ENCODE results near the gene CYB561.

CYB561 gene

GRCh38 chr17:63440127-63440769, 5.9 kb downstream of the CYB561 start:
- H3K36me3 ChIP-seq (ENCODE audit: insufficient read depth, low read length) = no peaks in the 10 kb centered on the region
- no peaks in the 10 kb centered on the region for H3K27me3 ChIP-seq (ENCODE audit: insufficient read depth, low read length)
- H2AFZ ChIP-seq (ENCODE audit: low read length, unreplicated experiment) = no peak overlapping the region
- H3K4me1 ChIP-seq (ENCODE audit: control insufficient read depth, insufficient read depth, low read length, unreplicated experiment) = peaks cover 32% of the 10 kb centered on the region
- peak overlapping the region; percentile 61 for H3K27ac ChIP-seq (ENCODE audit: low read depth, low read length)
- peak overlapping the region; percentile 29 for H3K4me3 ChIP-seq (ENCODE audit: low read depth, low read length)
- H3K79me2 ChIP-seq (ENCODE audit: control insufficient read depth, insufficient read depth, low read length, unreplicated experiment) = peaks cover 27% of the 10 kb centered on the region

GRCh38 chr17:63439687-63440086, 6.4 kb downstream of the CYB561 start:
- Histone ChIP-seq H3K79me2 (ENCODE audit: control insufficient read depth, insufficient read depth, low read length, unreplicated experiment) (peaks cover 29% of the 10 kb centered on the region), H3K4me1 (ENCODE audit: control insufficient read depth, insufficient read depth, low read length, unreplicated experiment) (peaks cover 32% of the 10 kb centered on the region), H3K36me3 (ENCODE audit: insufficient read depth, low read length) (no peaks in the 10 kb centered on the region), H3K4me3 (ENCODE audit: low read depth, low read length) (peak overlapping the region; percentile 29), H3K27me3 (ENCODE audit: insufficient read depth, low read length) (no peaks in the 10 kb centered on the region), H2AFZ (ENCODE audit: low read length, unreplicated experiment) (peak overlapping the region; percentile 60), H3K27ac (ENCODE audit: low read depth, low read length) (peak overlapping the region; percentile 61)

- no peak overlapping the region for H3K4me3 ChIP-seq (ENCODE audit: low read depth, low read length)
- H3K4me1 ChIP-seq (ENCODE audit: control insufficient read depth, insufficient read depth, low read length, unreplicated experiment) = peaks cover 41% of the 10 kb centered on the region
- no peaks in the 10 kb centered on the region for H3K27me3 ChIP-seq (ENCODE audit: insufficient read depth, low read length)
- H3K27ac ChIP-seq (ENCODE audit: low read depth, low read length) = peak overlapping the region; percentile 61; the same call in 1 of the 2 replicates
- no peaks in the 10 kb centered on the region for H3K36me3 ChIP-seq (ENCODE audit: insufficient read depth, low read length)
- peaks cover 32% of the 10 kb centered on the region for H3K79me2 ChIP-seq (ENCODE audit: control insufficient read depth, insufficient read depth, low read length, unreplicated experiment)
- no peak overlapping the region for H2AFZ ChIP-seq (ENCODE audit: low read length, unreplicated experiment)
Observed at GRCh38 chr17:63438092-63439051, 7.7 kb downstream of the CYB561 start.

GRCh38 chr17:63437287-63438091, 8.6 kb downstream of the CYB561 start:
- Histone ChIP-seq H3K4me3 (ENCODE audit: low read depth, low read length) (no peak overlapping the region; the same call in 1 of the 2 replicates), H3K27ac (ENCODE audit: low read depth, low read length) (no peak overlapping the region), H3K36me3 (ENCODE audit: insufficient read depth, low read length) (no peaks in the 10 kb centered on the region), H3K27me3 (ENCODE audit: insufficient read depth, low read length) (no peaks in the 10 kb centered on the region), H3K79me2 (ENCODE audit: control insufficient read depth, insufficient read depth, low read length, unreplicated experiment) (peaks cover 29% of the 10 kb centered on the region), H2AFZ (ENCODE audit: low read length, unreplicated experiment) (no peak overlapping the region), H3K4me1 (ENCODE audit: control insufficient read depth, insufficient read depth, low read length, unreplicated experiment) (peaks cover 48% of the 10 kb centered on the region)

GRCh38 chr17:63436523-63437110, 9.5 kb downstream of the CYB561 start:
- Histone ChIP-seq H3K4me1 (ENCODE audit: control insufficient read depth, insufficient read depth, low read length, unreplicated experiment) (peaks cover 56% of the 10 kb centered on the region), H3K36me3 (ENCODE audit: insufficient read depth, low read length) (no peaks in the 10 kb centered on the region), H3K27ac (ENCODE audit: low read depth, low read length) (no peak overlapping the region), H2AFZ (ENCODE audit: low read length, unreplicated experiment) (no peak overlapping the region), H3K27me3 (ENCODE audit: insufficient read depth, low read length) (no peaks in the 10 kb centered on the region), H3K4me3 (ENCODE audit: low read depth, low read length) (no peak overlapping the region; the same call in 1 of the 2 replicates), H3K79me2 (ENCODE audit: control insufficient read depth, insufficient read depth, low read length, unreplicated experiment) (peaks cover 31% of the 10 kb centered on the region)

- Histone ChIP-seq H2AFZ (ENCODE audit: low read length, unreplicated experiment) (no peak overlapping the region), H3K27me3 (ENCODE audit: insufficient read depth, low read length) (no peaks in the 10 kb centered on the region), H3K27ac (ENCODE audit: low read depth, low read length) (peak overlapping the region; percentile 89), H3K4me1 (ENCODE audit: control insufficient read depth, insufficient read depth, low read length, unreplicated experiment) (peaks cover 56% of the 10 kb centered on the region), H3K36me3 (ENCODE audit: insufficient read depth, low read length) (no peaks in the 10 kb centered on the region), H3K79me2 (ENCODE audit: control insufficient read depth, insufficient read depth, low read length, unreplicated experiment) (peaks cover 25% of the 10 kb centered on the region), H3K4me3 (ENCODE audit: low read depth, low read length) (peak overlapping the region; percentile 59; the same call in 1 of the 2 replicates)
Observed at GRCh38 chr17:63435681-63436522, 10.2 kb downstream of the CYB561 start.

GRCh38 chr17:63434951-63435571, 11.0 kb downstream of the CYB561 start:
- Histone ChIP-seq H3K27ac (ENCODE audit: low read depth, low read length) (peak overlapping the region; percentile 89), H2AFZ (ENCODE audit: low read length, unreplicated experiment) (no peak overlapping the region), H3K4me3 (ENCODE audit: low read depth, low read length) (peak overlapping the region; percentile 59), H3K79me2 (ENCODE audit: control insufficient read depth, insufficient read depth, low read length, unreplicated experiment) (peaks cover 18% of the 10 kb centered on the region), H3K4me1 (ENCODE audit: control insufficient read depth, insufficient read depth, low read length, unreplicated experiment) (peaks cover 52% of the 10 kb centered on the region), H3K27me3 (ENCODE audit: insufficient read depth, low read length) (no peaks in the 10 kb centered on the region), H3K36me3 (ENCODE audit: insufficient read depth, low read length) (no peaks in the 10 kb centered on the region)

GRCh38 chr17:63433746-63434591, 12.1 kb downstream of the CYB561 start:
- H3K27ac ChIP-seq (ENCODE audit: low read depth, low read length) = peak overlapping the region; percentile 89

More at GRCh38 chr17:63433746-63434591, 12.1 kb downstream of the CYB561 start:
- peaks cover 46% of the 10 kb centered on the region for H3K4me1 ChIP-seq (ENCODE audit: control insufficient read depth, insufficient read depth, low read length, unreplicated experiment)
- peak overlapping the region; percentile 59 for H3K4me3 ChIP-seq (ENCODE audit: low read depth, low read length)
- H3K36me3 ChIP-seq (ENCODE audit: insufficient read depth, low read length) = no peaks in the 10 kb centered on the region
- peaks cover 16% of the 10 kb centered on the region for H3K79me2 ChIP-seq (ENCODE audit: control insufficient read depth, insufficient read depth, low read length, unreplicated experiment)
- H3K27me3 ChIP-seq (ENCODE audit: insufficient read depth, low read length) = no peaks in the 10 kb centered on the region
- no peak overlapping the region for H2AFZ ChIP-seq (ENCODE audit: low read length, unreplicated experiment)
